ENCODE measurements around the gene NHS. TPM values are rescaled to one million over a fixed set of nuclear protein-coding genes. Genes with fewer than 3 reads are reported as not detected.
"Not testable (repeated sequence)": the region's sequence is repeated elsewhere in the genome, so short reads cannot be mapped to it uniquely, and the experiment has no call there.

NHS gene
- total and polyA plus RNA-seq, 10 donors: 0.32 to 3.1 (median 2.1) TPM

GRCh38 chrX:17567821-17568220 is 192.8 kb downstream of the NHS start:
- peak overlapping the region in 2 of 8 donors; percentile 35 to 48 for H3K27ac ChIP-seq
- H3K36me3 ChIP-seq: no peaks in the 10 kb centered on the region
- no peak for TF ChIP-seq POLR2A (IDR thresholded peaks at IDR 0.05)
- TF ChIP-seq CTCF (IDR thresholded peaks at IDR 0.05 in 8 of 11, conservative IDR thresholded peaks at IDR 0.05 in 3 of 11): no peak
- TF ChIP-seq POLR2AphosphoS5 (IDR thresholded peaks at IDR 0.05): no peak
- intact Hi-C loops (cut with DNase I; ENCODE audit: low total_unique reads): no loop called here
- no peaks in the 10 kb centered on the region for H3K27me3 ChIP-seq (replicated peaks in 1 of 7)
- H3K9me3 ChIP-seq: no peaks in the 10 kb centered on the region
- WGBS, 5 donors: 34 to 55% (median 38%) methylated on average over 2 of the region's 2 CpGs
- no peaks in the 10 kb centered on the region for H3K4me1 ChIP-seq
- no peak for DNase-seq
- H3K4me3 ChIP-seq: no peak overlapping the region

GRCh38 chrX:17568804-17569203 is 193.8 kb downstream of the NHS start:
- WGBS, 5 donors: 76 to 96% (median 90%) methylated on average over 3 of the region's 3 CpGs
- intact Hi-C loops (cut with DNase I; ENCODE audit: low total_unique reads); H3K27me3 ChIP-seq (replicated peaks in 1 of 7); H3K4me3 ChIP-seq; H3K4me1 ChIP-seq; H3K9me3 ChIP-seq; H3K36me3 ChIP-seq; DNase-seq; H3K27ac ChIP-seq: not testable (repeated sequence)

GRCh38 chrX:17579026-17579425 is 204.0 kb downstream of the NHS start:
- Histone ChIP-seq H3K36me3 (no peaks in the 10 kb centered on the region), H3K9me3 (no peaks in the 10 kb centered on the region), H3K27ac (no peak overlapping the region), H3K4me3 (no peak overlapping the region), H3K4me1 (no peaks in the 10 kb centered on the region), H3K27me3 (replicated peaks in 1 of 7) (peaks cover 0 to 37% (median 0%) of the 10 kb centered on the region in 7 donors)
- no peak for TF ChIP-seq CTCF (IDR thresholded peaks at IDR 0.05 in 8 of 11, conservative IDR thresholded peaks at IDR 0.05 in 3 of 11)
- DNase-seq: no peak
- intact Hi-C loops (cut with DNase I; ENCODE audit: low total_unique reads): no loop called here
- WGBS, 5 donors: 60 to 81% (median 71%) methylated on average over 5 of the region's 5 CpGs

- no peaks in the 10 kb centered on the region for H3K9me3 ChIP-seq
- H3K36me3 ChIP-seq: no peaks in the 10 kb centered on the region
- TF ChIP-seq POLR2A (IDR thresholded peaks at IDR 0.05): no peak
- no peak for TF ChIP-seq POLR2AphosphoS5 (IDR thresholded peaks at IDR 0.05)
- TF ChIP-seq CTCF (IDR thresholded peaks at IDR 0.05 in 8 of 11, conservative IDR thresholded peaks at IDR 0.05 in 3 of 11): no peak
- H3K4me1 ChIP-seq: no peaks in the 10 kb centered on the region
- H3K27me3 ChIP-seq (replicated peaks in 1 of 7): peaks cover 0 to 28% (median 0%) of the 10 kb centered on the region in 7 donors
- no peak overlapping the region for H3K4me3 ChIP-seq
- intact Hi-C loops (cut with DNase I; ENCODE audit: low total_unique reads): loop anchor here (10.0 kb wide), 1 partner anchor 336 kb away; no protein-coding TSS in a partner anchor
- no peak for DNase-seq
- H3K27ac ChIP-seq: peak overlapping the region in 4 of 8 donors; percentile 30 to 43 (median 40)
- WGBS, 5 donors: 46 to 62% (median 50%) methylated on average over 6 of the region's 6 CpGs
These were observed 205.6 kb downstream of the NHS start for GRCh38 chrX:17580539-17581152.
